ENCODE results near the gene PIK3R3. TPM values are rescaled to one million over a fixed set of nuclear protein-coding genes. Genes with fewer than 3 reads are reported as not detected.
A peak's percentile ranks its signal among the peaks of the same experiment; 100 is the strongest.

Gene PIK3R3
- total RNA-seq, 1 experiment from 2014 or later = 3.6 TPM

GRCh38 chr1:46172321-46172720 lies 39.9 kb upstream of the PIK3R3 start:
- no peaks in the 10 kb centered on the region for H3K9me3 ChIP-seq
- TF ChIP-seq CTCF (IDR thresholded peaks at IDR 0.05; ENCODE audit: insufficient read depth in 1 of 2, low read depth in 1 of 2, low read length in 1 of 2, severe bottlenecking in 1 of 2, unreplicated experiment in 1 of 2) = no peak
- peaks cover 10% of the 10 kb centered on the region; the same call in 1 of the 2 replicates for H3K4me1 ChIP-seq
- DNase-seq = no peak
- no peaks in the 10 kb centered on the region for H3K27me3 ChIP-seq (replicated peaks; ENCODE audit: control insufficient read depth, insufficient read depth, low read length)
- H3K27ac Mint-ChIP-seq (ENCODE audit: unreplicated experiment) = no peak overlapping the region
- no peaks in the 10 kb centered on the region for H3K36me3 Mint-ChIP-seq (ENCODE audit: insufficient read depth, unreplicated experiment)
- H3K4me1 Mint-ChIP-seq (ENCODE audit: low read depth, unreplicated experiment) = peaks cover 5% of the 10 kb centered on the region
- ChIA-PET POLR2A (no interaction called here), CTCF (no interaction called here)
- H3K27me3 Mint-ChIP-seq (ENCODE audit: insufficient read depth, unreplicated experiment) = no peaks in the 10 kb centered on the region
- intact Hi-C loops (cut with micrococcal nuclease; ENCODE audit: unreplicated experiment) = no loop called here
- H3K4me3 Mint-ChIP-seq (ENCODE audit: unreplicated experiment) = no peak overlapping the region
- H3K9me3 Mint-ChIP-seq (ENCODE audit: unreplicated experiment) = no peaks in the 10 kb centered on the region
- H3K36me3 ChIP-seq (ENCODE audit: control insufficient read depth, insufficient read depth, low read length) = no peaks in the 10 kb centered on the region
- H3K4me3 ChIP-seq (ENCODE audit: low read depth, low read length) = no peak overlapping the region
- BruUV-seq (replicated peaks) = no TSS peak

GRCh38 chr1:46171871-46172270 lies 39.4 kb upstream of the PIK3R3 start:
- H3K9me3 Mint-ChIP-seq (ENCODE audit: unreplicated experiment) = no peaks in the 10 kb centered on the region
- intact Hi-C loops (cut with micrococcal nuclease; ENCODE audit: unreplicated experiment) = no loop called here
- H3K36me3 Mint-ChIP-seq (ENCODE audit: insufficient read depth, unreplicated experiment) = no peaks in the 10 kb centered on the region
- Histone ChIP-seq H3K27me3 (replicated peaks; ENCODE audit: control insufficient read depth, insufficient read depth, low read length) (no peaks in the 10 kb centered on the region), H3K36me3 (ENCODE audit: control insufficient read depth, insufficient read depth, low read length) (no peaks in the 10 kb centered on the region), H3K9me3 (no peaks in the 10 kb centered on the region), H3K4me3 (ENCODE audit: low read depth, low read length) (no peak overlapping the region), H3K4me1 (peaks cover 10% of the 10 kb centered on the region; the same call in 1 of the 2 replicates)
- H3K4me3 Mint-ChIP-seq (ENCODE audit: unreplicated experiment) = no peak overlapping the region
- no TSS peak for BruUV-seq (replicated peaks)
- peaks cover 5% of the 10 kb centered on the region for H3K4me1 Mint-ChIP-seq (ENCODE audit: low read depth, unreplicated experiment)
- H3K27me3 Mint-ChIP-seq (ENCODE audit: insufficient read depth, unreplicated experiment) = no peaks in the 10 kb centered on the region
- peak; percentile 60 to 68 for DNase-seq
- TF ChIP-seq CTCF (IDR thresholded peaks at IDR 0.05; ENCODE audit: insufficient read depth in 1 of 2, low read depth in 1 of 2, low read length in 1 of 2, severe bottlenecking in 1 of 2, unreplicated experiment in 1 of 2) = no peak
- ChIA-PET CTCF (no interaction called here), POLR2A (no interaction called here)
- no peak overlapping the region for H3K27ac Mint-ChIP-seq (ENCODE audit: unreplicated experiment)

GRCh38 chr1:46171351-46171750 lies 38.9 kb upstream of the PIK3R3 start:
- H3K4me1 Mint-ChIP-seq (ENCODE audit: low read depth, unreplicated experiment) = peaks cover 5% of the 10 kb centered on the region
- H3K27me3 Mint-ChIP-seq (ENCODE audit: insufficient read depth, unreplicated experiment) = no peaks in the 10 kb centered on the region
- H3K36me3 Mint-ChIP-seq (ENCODE audit: insufficient read depth, unreplicated experiment) = no peaks in the 10 kb centered on the region
- POLR2A ChIA-PET = no interaction called here
- CTCF ChIA-PET = no interaction called here
- H3K4me1 ChIP-seq = peaks cover 10% of the 10 kb centered on the region; the same call in 1 of the 2 replicates
- no peaks in the 10 kb centered on the region for H3K9me3 ChIP-seq
- TF ChIP-seq CTCF (IDR thresholded peaks at IDR 0.05; ENCODE audit: insufficient read depth in 1 of 2, low read depth in 1 of 2, low read length in 1 of 2, severe bottlenecking in 1 of 2, unreplicated experiment in 1 of 2) = no peak
- no peak overlapping the region for H3K27ac Mint-ChIP-seq (ENCODE audit: unreplicated experiment)
- H3K27me3 ChIP-seq (replicated peaks; ENCODE audit: control insufficient read depth, insufficient read depth, low read length) = no peaks in the 10 kb centered on the region
- no peaks in the 10 kb centered on the region for H3K9me3 Mint-ChIP-seq (ENCODE audit: unreplicated experiment)
- no TSS peak for BruUV-seq (replicated peaks)
- H3K36me3 ChIP-seq (ENCODE audit: control insufficient read depth, insufficient read depth, low read length) = no peaks in the 10 kb centered on the region
- no peak overlapping the region for H3K4me3 ChIP-seq (ENCODE audit: low read depth, low read length)
- no peak overlapping the region for H3K4me3 Mint-ChIP-seq (ENCODE audit: unreplicated experiment)
- intact Hi-C loops (cut with micrococcal nuclease; ENCODE audit: unreplicated experiment) = no loop called here
- DNase-seq = no peak
